ENCODE data around the gene FGF14.

DNA sequence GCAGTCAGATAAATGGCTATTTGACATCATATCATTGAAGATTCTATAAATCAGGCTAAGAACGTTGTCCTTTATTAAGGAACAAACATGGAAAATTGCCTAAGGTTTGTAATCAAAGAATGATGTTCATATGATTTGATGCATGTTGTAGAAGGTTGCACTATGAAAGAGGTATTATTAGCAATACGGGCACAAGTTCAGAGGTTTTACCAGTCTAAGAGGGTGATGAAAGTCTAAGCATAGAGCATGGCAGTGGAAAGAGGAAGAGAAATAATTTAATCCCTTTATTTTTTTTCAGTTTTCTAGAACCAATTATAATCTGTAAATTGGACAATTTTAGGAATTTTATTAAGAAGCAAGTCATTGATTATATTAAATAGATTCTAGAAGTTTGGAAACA is 450.7 kb downstream of the FGF14 start:
- TF ChIP-seq, protein P1, sequence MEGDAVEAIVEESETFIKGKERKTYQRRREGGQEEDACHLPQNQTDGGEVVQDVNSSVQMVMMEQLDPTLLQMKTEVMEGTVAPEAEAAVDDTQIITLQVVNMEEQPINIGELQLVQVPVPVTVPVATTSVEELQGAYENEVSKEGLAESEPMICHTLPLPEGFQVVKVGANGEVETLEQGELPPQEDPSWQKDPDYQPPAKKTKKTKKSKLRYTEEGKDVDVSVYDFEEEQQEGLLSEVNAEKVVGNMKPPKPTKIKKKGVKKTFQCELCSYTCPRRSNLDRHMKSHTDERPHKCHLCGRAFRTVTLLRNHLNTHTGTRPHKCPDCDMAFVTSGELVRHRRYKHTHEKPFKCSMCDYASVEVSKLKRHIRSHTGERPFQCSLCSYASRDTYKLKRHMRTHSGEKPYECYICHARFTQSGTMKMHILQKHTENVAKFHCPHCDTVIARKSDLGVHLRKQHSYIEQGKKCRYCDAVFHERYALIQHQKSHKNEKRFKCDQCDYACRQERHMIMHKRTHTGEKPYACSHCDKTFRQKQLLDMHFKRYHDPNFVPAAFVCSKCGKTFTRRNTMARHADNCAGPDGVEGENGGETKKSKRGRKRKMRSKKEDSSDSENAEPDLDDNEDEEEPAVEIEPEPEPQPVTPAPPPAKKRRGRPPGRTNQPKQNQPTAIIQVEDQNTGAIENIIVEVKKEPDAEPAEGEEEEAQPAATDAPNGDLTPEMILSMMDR (IDR thresholded peaks at IDR 0.05; ENCODE audit: poor library complexity), result no peak
- TF ChIP-seq EZH2 (IDR thresholded peaks at IDR 0.05; ENCODE audit: borderline replicate concordance), result no peak
